HUES6 (cell line): ENCODE data around the gene KIF3A.

Source experiments
- H3K27ac ChIP-seq: 2 replicates; pipeline ENCODE4 v1.7.0; 2013; ENCODE audit warnings: low read depth, mild to moderate bottlenecking, low read length, inconsistent platforms
- H3K27me3 ChIP-seq: 2 replicates; pipeline ENCODE4 v1.6.1; 2013; ENCODE audit warnings: low read length; ENCODE audit not compliant: control insufficient read depth, insufficient read depth
- H3K36me3 ChIP-seq: 2 replicates; pipeline ENCODE4 v1.6.1; 2013; ENCODE audit warnings: low read length; ENCODE audit not compliant: control insufficient read depth, insufficient read depth
- H3K4me1 ChIP-seq: 2 replicates; pipeline ENCODE4 v1.6.1; 2013; ENCODE audit warnings: low read length; ENCODE audit not compliant: control insufficient read depth, insufficient read depth
- H3K4me3 ChIP-seq: 2 replicates; pipeline ENCODE4 v1.5.1; 2013; ENCODE audit warnings: low read depth, low read length
- H3K9ac ChIP-seq: one replicate; pipeline ENCODE4 v1.6.1; 2013; ENCODE audit warnings: mild to moderate bottlenecking, low read length
- H3K9me3 ChIP-seq: 2 replicates; pipeline ENCODE4 v1.6.1; 2013; ENCODE audit warnings: low read depth, low read length; ENCODE audit not compliant: control insufficient read depth, insufficient read depth

Gene KIF3A

DNA sequence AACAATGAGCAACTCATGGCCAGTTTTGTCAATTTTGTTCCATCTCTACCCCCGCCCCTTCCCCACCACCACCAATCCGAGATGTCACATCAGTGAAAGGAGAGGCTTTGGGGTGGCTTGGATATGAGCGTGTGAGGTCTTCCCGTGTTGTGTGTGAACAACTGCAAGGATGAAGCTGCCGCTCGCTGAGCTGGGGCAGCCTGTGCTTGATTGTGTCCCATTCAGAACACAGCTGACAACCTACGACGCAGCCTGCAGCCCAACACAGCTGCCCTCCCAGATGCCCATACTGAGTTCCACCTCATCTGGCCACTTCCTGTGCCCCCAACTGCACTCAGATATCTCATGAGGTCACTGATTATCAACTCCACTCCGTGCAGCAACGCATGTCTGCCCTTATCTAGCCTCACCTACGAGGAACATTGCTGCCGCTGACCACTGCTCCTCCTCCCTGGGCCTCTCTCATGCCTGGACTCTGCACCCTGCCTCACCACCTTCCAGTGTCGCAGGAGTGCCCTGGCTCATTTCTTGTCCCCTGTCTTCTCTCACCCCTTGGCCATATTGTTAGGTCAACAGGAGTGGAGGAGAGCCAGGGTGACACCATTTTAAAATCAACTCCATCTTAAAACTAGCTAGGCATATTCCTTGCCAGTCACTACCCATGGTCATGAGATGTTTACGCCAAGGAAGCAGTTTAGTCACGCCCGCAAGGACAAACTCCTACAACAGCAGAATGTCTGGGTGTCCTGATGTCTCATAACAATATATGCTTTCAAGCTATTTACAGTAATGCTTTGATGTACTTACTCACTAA lies 70.8 kb downstream of the KIF3A start:
- Histone ChIP-seq H3K4me3 (no peak overlapping the region), H3K4me1 (peaks cover 17% of the 10 kb centered on the region; the same call in 1 of the 2 replicates), H3K27me3 (0 out of 2 replicates have a peak, but pooled peaks cover 3% of the 10 kb centered on the region), H3K36me3 (no peaks in the 10 kb centered on the region), H3K9ac (no peak overlapping the region), H3K27ac (no peak overlapping the region), H3K9me3 (peaks cover 5% of the 10 kb centered on the region; the same call in 1 of the 2 replicates)

DNA sequence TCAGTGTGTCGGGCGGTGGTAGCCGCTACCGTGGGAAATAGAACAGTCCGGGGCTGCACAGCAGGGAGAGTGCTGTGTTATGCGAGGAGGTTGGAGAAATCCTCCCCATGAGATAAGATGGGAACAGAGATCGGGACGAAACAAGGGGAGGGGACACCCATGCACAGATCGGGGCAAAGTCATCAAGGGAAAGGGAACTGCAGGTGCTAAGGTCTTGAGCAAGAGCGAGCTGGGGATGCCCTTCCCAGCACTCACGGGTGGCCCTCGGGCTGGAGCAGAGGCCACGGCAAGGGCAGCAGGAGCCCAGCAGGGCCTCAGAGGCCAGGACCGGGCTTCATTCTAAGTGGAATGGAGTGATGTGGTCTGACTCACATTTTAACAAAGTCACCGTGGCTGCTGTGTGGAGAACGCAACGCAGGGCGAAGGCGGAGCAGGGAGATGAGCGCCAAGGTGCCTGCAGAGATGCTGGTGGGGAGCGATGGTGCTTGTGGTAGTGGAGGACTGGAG lies 71.7 kb downstream of the KIF3A start:
- H3K36me3 ChIP-seq: no peaks in the 10 kb centered on the region
- no peak overlapping the region for H3K27ac ChIP-seq
- no peaks in the 10 kb centered on the region; the same call in 1 of the 2 replicates for H3K9me3 ChIP-seq
- 0 out of 2 replicates have a peak, but pooled peaks cover 3% of the 10 kb centered on the region for H3K27me3 ChIP-seq
- peaks cover 17% of the 10 kb centered on the region; the same call in 1 of the 2 replicates for H3K4me1 ChIP-seq
- H3K4me3 ChIP-seq: no peak overlapping the region
- H3K9ac ChIP-seq: no peak overlapping the region

DNA sequence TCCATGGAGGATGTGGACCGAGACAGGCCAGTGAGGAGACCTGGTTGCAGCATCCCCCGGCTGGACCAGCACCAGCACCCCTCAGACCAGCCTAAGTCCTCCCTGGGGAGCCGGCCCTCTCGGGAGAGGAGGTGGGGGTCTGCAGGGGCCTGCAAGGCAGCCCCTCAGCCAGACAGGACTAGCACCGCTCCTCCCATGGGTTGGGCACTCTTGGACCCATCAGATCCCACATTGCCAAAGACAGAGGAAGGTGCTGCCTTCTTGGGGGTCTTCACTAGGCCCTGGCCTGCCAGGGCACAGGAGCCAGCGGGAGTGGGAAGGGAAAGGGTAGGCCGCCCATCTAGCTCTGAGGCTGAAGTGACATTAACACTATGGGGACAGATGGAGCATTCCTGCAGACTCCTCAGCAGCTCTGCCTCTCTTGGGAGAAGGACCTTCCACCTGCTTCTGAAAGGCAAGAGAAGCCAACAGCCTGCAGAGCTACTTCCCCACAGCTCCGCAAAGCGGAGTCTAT lies 72.6 kb downstream of the KIF3A start:
- no peaks in the 10 kb centered on the region for H3K36me3 ChIP-seq
- no peak overlapping the region for H3K9ac ChIP-seq
- 0 out of 2 replicates have a peak, but pooled peaks cover 3% of the 10 kb centered on the region for H3K27me3 ChIP-seq
- no peak overlapping the region for H3K4me3 ChIP-seq
- H3K27ac ChIP-seq: no peak overlapping the region
- no peaks in the 10 kb centered on the region for H3K9me3 ChIP-seq
- H3K4me1 ChIP-seq: peaks cover 14% of the 10 kb centered on the region; the same call in 1 of the 2 replicates

DNA sequence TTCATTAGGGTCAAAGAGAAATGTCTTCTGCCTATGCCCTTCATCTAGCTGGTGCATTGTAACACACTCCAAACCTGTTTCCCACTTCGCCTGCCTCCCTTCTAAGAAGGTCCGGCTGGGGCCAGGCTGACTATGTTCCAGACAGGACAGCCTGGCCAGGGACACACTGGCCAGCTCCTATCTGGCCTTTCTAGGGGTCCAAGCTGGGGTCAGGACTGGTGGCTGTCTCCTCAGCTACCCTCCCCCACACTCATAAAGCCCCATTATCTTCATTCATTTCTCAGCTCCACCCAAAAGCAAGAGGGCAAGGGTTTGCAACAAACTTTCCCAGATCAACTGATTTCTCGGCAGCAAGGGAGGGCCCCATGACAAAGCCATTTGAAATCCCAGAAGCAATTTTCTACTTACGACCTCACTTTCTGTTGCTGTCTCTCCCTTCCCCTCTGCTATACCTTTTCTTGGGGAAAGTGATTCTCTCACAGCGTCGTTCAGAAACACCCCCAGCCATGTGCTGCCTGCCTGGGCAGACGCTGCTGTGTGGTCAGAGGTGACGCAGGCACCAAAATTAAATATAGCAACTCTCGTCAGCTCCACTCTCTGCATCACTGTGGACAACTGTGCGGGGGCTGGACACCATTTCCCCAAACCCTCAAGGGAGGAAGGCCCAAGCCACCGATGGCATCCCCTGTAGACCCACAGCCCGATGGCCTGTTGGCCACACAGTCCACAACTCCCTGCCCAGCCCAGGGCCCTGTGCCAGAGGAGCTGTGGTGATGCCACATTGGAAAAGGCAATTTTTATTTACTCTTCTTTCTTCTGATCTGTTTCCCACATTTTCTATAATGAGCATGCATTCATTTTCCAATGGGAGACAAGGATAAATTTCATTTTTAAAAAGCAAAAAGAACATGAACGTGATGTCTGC lies 73.3 kb downstream of the KIF3A start:
- H3K9ac ChIP-seq: no peak overlapping the region
- no peak overlapping the region for H3K27ac ChIP-seq
- H3K9me3 ChIP-seq: no peaks in the 10 kb centered on the region
- no peaks in the 10 kb centered on the region for H3K36me3 ChIP-seq
- 0 out of 2 replicates have a peak, but pooled peaks cover 3% of the 10 kb centered on the region for H3K27me3 ChIP-seq
- no peak overlapping the region for H3K4me3 ChIP-seq
- peaks cover 14% of the 10 kb centered on the region; the same call in 1 of the 2 replicates for H3K4me1 ChIP-seq

DNA sequence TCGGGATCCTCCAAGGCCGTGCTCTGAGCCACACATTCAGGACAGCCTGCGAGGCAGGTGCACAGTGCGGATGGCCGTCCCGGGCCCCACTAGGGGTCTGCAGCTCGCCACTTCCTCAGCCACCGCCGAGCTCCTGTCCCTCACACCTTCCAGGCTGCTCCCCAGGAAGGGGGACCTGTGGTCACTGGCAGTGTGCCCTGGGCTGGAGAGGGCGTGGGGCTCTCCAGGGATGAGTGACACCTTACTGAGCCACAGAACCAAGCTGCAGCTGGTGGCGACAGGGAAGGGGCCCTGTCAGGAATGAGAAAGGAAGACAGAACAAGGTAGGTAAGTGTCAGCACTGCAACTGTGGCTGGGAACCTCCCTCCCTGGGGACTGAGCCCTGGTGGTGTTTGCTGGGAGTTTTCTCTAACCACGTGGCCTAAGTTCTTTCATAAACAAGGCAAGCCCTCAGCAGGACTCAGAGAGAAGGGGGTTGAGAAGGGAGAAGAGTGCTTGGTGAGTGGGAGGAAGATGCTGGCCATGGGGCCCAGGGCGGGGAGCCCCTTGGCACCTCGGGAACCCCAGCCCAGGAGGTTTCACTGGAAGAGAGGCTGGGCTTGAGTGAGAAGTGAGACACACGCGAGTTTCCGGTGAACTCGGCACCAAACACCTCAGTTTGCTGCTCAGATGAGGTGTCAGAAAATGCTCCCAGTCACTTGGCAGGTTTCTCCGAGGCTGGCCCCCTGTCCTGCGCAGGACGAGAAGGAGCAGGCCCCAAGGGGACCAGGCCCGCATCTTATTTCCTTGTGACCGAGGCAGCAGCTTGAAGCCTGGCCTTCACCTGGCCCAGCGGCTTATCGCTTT lies 74.2 kb downstream of the KIF3A start:
- no peak overlapping the region for H3K27ac ChIP-seq
- no peaks in the 10 kb centered on the region for H3K36me3 ChIP-seq
- no peak overlapping the region for H3K9ac ChIP-seq

DNA sequence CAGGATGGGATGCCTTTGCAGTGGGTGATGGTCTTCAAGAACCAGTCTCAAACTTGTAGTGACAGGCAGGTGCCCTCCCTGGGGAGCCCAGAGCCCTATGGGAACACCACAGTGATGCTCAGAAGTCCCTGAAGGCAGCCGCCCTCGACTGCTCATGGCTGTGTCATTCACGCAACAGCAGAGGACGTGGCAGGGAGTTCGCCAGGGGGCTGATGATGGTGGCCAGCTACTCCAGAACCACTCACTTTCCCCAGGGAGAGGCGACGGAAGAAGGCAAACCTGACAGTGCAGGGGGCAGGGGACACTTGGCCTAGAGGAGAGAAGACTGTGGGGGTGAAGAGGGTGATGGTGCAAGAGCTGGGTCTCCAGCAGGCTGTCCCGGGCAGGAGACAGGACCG lies 75.3 kb downstream of the KIF3A start:
- Histone ChIP-seq H3K4me1 (peaks cover 5% of the 10 kb centered on the region; the same call in 1 of the 2 replicates), H3K9ac (no peak overlapping the region), H3K27me3 (peaks cover 17% of the 10 kb centered on the region), H3K4me3 (no peak overlapping the region), H3K9me3 (no peaks in the 10 kb centered on the region), H3K27ac (no peak overlapping the region), H3K36me3 (no peaks in the 10 kb centered on the region)

More for the DNA sequence above, 74.2 kb downstream of the KIF3A start:
- Histone ChIP-seq H3K9me3 (no peaks in the 10 kb centered on the region), H3K4me1 (peaks cover 11% of the 10 kb centered on the region; the same call in 1 of the 2 replicates), H3K4me3 (no peak overlapping the region), H3K27me3 (peaks cover 6% of the 10 kb centered on the region; the same call in 1 of the 2 replicates)

DNA sequence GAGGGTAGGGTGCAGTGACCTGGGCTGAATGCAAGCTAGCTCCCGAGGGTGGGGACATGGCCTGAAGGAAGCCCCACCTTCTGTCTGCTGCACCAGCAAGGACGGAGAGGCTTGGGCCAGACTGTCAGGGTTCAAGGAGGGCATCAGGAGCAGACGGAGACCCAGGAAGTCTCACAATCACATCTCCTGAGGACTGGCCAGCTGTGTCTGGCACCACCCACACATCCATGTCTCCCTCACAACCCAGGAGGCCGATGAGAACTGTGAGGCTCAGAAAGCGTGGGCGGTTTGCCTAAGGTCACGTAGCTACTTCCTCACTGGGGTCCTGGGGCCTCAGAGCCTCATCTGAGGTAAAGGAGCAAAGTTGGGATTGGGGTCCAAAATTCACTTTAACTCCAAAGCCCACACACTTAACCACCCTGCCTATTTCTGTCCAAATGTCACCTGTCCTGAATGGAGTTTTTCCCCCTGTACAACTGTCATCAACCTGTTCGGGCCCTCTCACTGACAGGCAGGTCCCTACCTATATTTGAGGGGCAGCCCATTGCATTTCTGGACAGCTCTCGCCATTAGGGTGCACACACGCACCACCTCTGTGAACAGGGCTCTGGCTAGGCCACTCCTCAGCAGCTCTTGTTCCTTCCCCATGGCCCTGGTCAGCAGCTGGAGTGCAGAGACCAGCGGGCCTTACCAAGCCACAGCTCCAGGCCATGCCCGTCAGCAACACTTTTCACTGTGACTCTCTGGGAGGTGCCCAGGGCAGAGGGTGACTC lies 75.9 kb downstream of the KIF3A start:
- Histone ChIP-seq H3K4me1 (peaks cover 5% of the 10 kb centered on the region; the same call in 1 of the 2 replicates), H3K4me3 (no peak overlapping the region), H3K9ac (no peak overlapping the region), H3K36me3 (no peaks in the 10 kb centered on the region), H3K9me3 (no peaks in the 10 kb centered on the region), H3K27ac (no peak overlapping the region), H3K27me3 (peaks cover 23% of the 10 kb centered on the region)

DNA sequence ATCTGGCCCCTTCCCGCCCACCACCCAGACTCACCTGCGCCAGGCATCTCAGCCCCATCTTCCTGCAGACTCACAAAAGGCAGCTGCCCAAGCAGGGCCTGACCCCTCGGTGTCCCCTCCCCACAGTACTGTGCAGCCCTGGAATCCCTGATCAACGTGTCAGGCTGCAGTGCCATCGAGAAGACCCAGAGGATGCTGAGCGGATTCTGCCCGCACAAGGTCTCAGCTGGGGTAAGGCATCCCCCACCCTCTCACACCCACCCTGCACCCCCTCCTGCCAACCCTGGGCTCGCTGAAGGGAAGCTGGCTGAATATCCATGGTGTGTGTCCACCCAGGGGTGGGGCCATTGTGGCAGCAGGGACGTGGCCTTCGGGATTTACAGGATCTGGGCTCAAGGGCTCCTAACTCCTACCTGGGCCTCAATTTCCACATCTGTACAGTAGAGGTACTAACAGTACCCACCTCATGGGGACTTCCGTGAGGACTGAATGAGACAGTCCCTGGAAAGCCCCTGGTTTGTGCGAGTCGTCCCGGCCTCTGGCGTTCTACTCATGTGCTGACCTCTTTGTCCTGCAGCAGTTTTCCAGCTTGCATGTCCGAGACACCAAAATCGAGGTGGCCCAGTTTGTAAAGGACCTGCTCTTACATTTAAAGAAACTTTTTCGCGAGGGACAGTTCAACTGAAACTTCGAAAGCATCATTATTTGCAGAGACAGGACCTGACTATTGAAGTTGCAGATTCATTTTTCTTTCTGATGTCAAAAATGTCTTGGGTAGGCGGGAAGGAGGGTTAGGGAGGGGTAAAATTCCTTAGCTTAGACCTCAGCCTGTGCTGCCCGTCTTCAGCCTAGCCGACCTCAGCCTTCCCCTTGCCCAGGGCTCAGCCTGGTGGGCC lies 77.5 kb downstream of the KIF3A start:
- Histone ChIP-seq H3K36me3 (no peaks in the 10 kb centered on the region), H3K27me3 (peaks cover 39% of the 10 kb centered on the region), H3K27ac (no peak overlapping the region), H3K9ac (no peak overlapping the region), H3K4me3 (no peak overlapping the region), H3K4me1 (peaks cover 5% of the 10 kb centered on the region; the same call in 1 of the 2 replicates), H3K9me3 (no peaks in the 10 kb centered on the region)
